Ishikawa (cell line): Measurements from ENCODE around the gene FIBCD1.

Experiments used
- CEBPB ChIP-seq: IDR thresholded peaks from 2 replicates; pipeline ENCODE4 v1.6.1; 2012
- CREB1 ChIP-seq: IDR thresholded peaks from 2 replicates; pipeline ENCODE4 v1.6.1; 2012; ENCODE audit warnings: low read depth
- EGR1 ChIP-seq: IDR thresholded peaks from 2 replicates; pipeline ENCODE4 v1.6.1; 2012
- EP300 ChIP-seq: IDR thresholded peaks from 2 replicates; pipeline ENCODE4 v1.6.1; 2012; ENCODE audit warnings: borderline replicate concordance
- FOXM1 ChIP-seq: IDR thresholded peaks from 2 replicates; pipeline ENCODE4 v1.6.1; 2012; ENCODE audit warnings: low read depth, borderline replicate concordance
- NFIC ChIP-seq: IDR thresholded peaks from 2 replicates; pipeline ENCODE4 v1.6.1; 2012
- RAD21 ChIP-seq: IDR thresholded peaks from 2 replicates; pipeline ENCODE4 v1.6.1; 2012; ENCODE audit warnings: low read depth
- REST ChIP-seq: IDR thresholded peaks from 2 replicates; pipeline ENCODE4 v1.6.1; 2012; ENCODE audit warnings: low read depth, mild to moderate bottlenecking
- TAF1 ChIP-seq: IDR thresholded peaks from 2 replicates; pipeline ENCODE4 v1.6.1; 2012; ENCODE audit warnings: low read depth, mild to moderate bottlenecking
- TCF12 ChIP-seq: IDR thresholded peaks from 2 replicates; pipeline ENCODE4 v1.6.1; 2012; ENCODE audit warnings: low read depth
- TEAD4 ChIP-seq: IDR thresholded peaks from 2 replicates; pipeline ENCODE4 v1.6.1; 2012
- YY1 ChIP-seq: IDR thresholded peaks from 2 replicates; pipeline ENCODE4 v1.6.1; 2012; ENCODE audit warnings: low read depth
- ZBTB7A ChIP-seq: IDR thresholded peaks from 2 replicates; pipeline ENCODE4 v1.6.1; 2012; ENCODE audit warnings: low read depth
- TF ChIP-seq, protein P1 (sequence below): IDR thresholded peaks from 2 replicates; pipeline ENCODE4 v1.6.1; 2012
- TF ChIP-seq, protein P2 (sequence below): IDR thresholded peaks from 2 replicates; pipeline ENCODE4 v1.6.1; 2012

FIBCD1 gene

DNA sequence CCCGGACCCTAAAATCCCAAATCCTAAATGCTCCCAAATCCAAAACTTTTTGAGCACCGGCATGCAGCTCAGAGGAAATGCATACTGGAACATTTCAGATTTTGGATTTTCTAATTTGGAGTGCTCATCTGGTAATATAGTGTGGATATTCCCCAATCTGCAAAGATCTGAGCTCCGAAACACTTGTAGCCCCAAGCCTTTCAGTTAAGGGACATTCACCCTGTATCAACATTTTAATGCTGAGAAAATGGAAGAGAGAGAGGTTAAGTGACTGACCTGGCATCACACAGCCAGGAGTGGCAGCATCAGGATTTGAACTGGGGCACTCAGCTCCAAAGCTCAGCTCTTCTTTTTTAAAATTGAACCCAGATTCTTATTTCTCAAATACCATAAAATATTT lies 73.1 kb downstream of the FIBCD1 start:
- TF ChIP-seq, protein P1, sequence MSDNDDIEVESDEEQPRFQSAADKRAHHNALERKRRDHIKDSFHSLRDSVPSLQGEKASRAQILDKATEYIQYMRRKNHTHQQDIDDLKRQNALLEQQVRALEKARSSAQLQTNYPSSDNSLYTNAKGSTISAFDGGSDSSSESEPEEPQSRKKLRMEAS: no peak
- no peak for TF ChIP-seq RAD21
- no peak for TF ChIP-seq TAF1
- no peak for TF ChIP-seq YY1
- no peak for TF ChIP-seq TEAD4
- TF ChIP-seq, protein P2, sequence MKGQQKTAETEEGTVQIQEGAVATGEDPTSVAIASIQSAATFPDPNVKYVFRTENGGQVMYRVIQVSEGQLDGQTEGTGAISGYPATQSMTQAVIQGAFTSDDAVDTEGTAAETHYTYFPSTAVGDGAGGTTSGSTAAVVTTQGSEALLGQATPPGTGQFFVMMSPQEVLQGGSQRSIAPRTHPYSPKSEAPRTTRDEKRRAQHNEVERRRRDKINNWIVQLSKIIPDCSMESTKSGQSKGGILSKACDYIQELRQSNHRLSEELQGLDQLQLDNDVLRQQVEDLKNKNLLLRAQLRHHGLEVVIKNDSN: no peak
- no peak for TF ChIP-seq FOXM1
- TF ChIP-seq EP300: no peak
- no peak for TF ChIP-seq CEBPB

- no peak for TF ChIP-seq TAF1
- no peak for TF ChIP-seq YY1
- TF ChIP-seq, protein P1: no peak
- TF ChIP-seq NFIC: no peak
- no peak for TF ChIP-seq EP300
- TF ChIP-seq ZBTB7A: no peak
- TF ChIP-seq RAD21: no peak
- no peak for TF ChIP-seq FOXM1
- no peak for TF ChIP-seq TCF12
- no peak for TF ChIP-seq EGR1
- no peak for TF ChIP-seq CREB1
- no peak for TF ChIP-seq TEAD4
- no peak for TF ChIP-seq CEBPB
- no peak for TF ChIP-seq REST
- TF ChIP-seq, protein P2: no peak
These were observed 74.5 kb downstream of the FIBCD1 start for GRCh38 chr9:130864541-130864940.

DNA sequence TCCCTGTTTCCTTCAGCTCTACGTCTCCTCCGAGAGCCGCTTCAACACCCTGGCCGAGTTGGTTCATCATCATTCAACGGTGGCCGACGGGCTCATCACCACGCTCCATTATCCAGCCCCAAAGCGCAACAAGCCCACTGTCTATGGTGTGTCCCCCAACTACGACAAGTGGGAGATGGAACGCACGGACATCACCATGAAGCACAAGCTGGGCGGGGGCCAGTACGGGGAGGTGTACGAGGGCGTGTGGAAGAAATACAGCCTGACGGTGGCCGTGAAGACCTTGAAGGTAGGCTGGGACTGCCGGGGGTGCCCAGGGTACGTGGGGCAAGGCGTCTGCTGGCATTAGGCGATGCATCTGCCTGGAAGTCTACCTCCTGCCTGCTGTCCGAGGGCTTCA lies 76.3 kb downstream of the FIBCD1 start:
- TF ChIP-seq ZBTB7A (no peak), REST (no peak), EP300 (no peak), YY1 (no peak), TEAD4 (no peak), CEBPB (no peak), EGR1 (no peak), TAF1 (no peak), CREB1 (no peak), TCF12 (no peak), RAD21 (no peak), NFIC (no peak), FOXM1 (no peak)
- TF ChIP-seq, protein P2: no peak
- TF ChIP-seq, protein P1: no peak

DNA sequence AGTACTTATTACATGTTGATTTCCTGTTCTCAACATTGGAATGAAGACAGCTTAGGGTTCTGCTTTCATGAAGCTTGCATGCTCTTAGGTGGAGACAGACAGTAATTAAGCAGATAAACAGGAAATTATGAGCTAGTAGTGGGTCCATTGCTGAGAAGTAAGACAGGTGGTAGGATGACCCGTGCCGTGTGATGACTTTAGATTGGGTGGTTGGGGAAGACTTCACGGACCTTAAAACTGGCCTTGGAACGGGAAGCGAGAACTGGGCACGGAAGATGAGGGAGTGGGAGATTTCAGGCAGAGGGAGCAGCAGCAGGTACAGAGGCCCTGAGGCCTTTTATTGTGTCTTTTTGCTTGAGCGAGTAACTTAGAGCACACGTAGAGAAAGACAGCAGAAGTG lies 76.8 kb downstream of the FIBCD1 start:
- TF ChIP-seq YY1 (no peak), CEBPB (no peak), ZBTB7A (no peak)
- TF ChIP-seq, protein P1: no peak

- TF ChIP-seq ZBTB7A: no peak
- TF ChIP-seq YY1: no peak
- no peak for TF ChIP-seq TAF1
- TF ChIP-seq EGR1: no peak
- no peak for TF ChIP-seq EP300
- TF ChIP-seq RAD21: no peak
- TF ChIP-seq, protein P2: no peak
- TF ChIP-seq REST: no peak
- no peak for TF ChIP-seq CREB1
- TF ChIP-seq NFIC: no peak
- no peak for TF ChIP-seq TCF12
- TF ChIP-seq, protein P1: no peak
- no peak for TF ChIP-seq TEAD4
- no peak for TF ChIP-seq CEBPB
- no peak for TF ChIP-seq FOXM1
These were observed 77.5 kb downstream of the FIBCD1 start for GRCh38 chr9:130861372-130862180.
